HuH-7.5 (cell line): Measurements from ENCODE around the gene NUMB.

Experiments used
- DNase-seq: peaks from one replicate; pipeline ENCODE4 v3.0.0; 2011; ENCODE audit warnings: low spot score

The NUMB gene

DNA sequence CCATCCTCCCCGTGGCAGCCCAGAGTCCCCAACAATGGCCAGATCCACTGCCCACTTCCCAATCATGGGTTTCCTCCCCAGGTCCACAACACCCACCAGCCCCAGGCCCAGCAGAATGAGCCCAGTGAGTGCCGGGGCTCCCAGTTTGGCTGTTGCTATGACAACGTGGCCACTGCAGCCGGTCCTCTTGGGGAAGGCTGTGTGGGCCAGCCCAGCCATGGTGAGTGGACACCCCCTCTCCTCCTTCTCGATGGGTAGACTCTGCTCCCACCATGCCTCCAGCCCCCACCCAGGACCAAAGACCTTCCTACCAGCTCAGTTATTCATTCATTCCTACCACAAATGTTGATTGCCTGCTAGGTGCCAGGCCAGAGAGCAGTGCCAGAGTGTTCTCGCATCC lies 197.3 kb downstream of the NUMB start:
- no peak for DNase-seq

DNA sequence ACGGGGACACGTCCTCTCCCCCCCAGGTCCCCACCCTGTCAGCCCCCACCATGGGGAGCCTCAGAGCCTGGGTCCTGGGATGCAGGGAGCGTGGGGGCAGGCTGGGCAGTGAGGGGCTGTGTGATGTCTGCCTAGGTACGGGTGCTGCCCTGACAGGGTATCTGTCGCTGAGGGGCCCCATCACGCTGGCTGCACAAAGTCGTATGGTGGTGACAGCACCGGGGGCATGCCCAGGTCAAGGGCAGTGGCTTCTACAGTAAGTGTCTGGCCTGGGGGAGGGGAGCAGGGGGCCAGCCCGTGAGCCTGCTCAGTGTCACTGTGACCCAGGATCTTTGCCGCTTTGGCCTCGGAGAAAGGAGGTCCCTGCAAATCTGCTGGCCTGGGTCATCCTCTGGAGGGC lies 197.8 kb downstream of the NUMB start:
- DNase-seq: no peak

DNA sequence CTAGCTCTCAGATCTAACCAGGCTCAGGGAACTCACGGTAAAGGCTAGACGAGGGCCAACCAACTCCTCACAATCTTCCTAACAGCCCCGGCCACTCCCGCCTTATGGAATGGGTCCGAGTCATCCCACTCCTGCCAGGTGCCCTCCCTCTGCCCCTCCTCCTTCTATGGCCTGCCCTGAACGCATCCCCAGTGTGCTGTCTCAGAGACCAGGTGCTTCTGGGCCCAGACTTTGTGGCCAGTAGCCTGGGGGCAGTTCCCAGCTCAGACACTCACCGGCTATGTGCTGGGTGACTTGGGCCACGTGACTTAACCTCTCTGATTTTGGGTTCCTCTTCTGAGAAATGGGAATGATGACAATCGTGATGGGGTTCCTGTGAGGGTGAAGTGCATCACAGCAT lies 198.5 kb downstream of the NUMB start:
- no peak for DNase-seq

DNA sequence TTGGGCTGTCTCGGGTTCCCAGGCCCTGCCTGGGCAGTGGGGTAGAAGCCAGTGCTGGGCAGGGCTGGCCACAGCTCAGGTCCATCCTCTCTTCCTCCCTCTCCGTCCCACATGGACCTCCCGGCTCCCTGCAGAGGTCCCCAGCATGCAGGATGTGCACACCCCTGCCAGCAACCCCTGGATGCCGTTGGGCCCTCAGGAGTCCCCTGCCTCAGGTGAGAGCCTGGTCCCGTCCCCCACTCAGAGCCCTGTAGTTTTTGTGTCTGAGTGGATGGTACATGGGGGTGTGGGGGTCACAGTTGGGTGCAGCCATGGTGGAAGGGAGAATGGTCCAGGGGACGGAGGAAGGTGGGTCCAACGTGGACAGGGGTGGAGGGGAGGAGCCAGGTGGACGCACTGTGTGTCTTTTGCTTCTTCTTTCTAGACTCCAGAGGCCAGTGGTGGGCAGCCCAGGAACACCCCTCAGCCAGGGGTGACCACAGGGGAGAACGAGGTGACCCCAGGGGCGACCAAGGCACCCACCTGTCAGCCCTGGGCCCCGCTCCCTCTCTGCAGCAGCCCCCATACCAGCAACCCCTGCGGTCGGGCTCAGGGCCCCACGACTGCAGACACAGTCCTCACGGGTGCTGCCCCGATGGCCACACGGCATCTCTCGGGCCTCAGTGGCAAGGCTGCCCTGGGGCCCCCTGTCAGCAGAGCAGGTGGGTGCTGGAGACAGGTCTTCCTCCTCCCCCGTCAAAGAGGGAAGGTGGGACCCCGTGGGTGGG lies 199.3 kb downstream of the NUMB start:
- DNase-seq: no peak

DNA sequence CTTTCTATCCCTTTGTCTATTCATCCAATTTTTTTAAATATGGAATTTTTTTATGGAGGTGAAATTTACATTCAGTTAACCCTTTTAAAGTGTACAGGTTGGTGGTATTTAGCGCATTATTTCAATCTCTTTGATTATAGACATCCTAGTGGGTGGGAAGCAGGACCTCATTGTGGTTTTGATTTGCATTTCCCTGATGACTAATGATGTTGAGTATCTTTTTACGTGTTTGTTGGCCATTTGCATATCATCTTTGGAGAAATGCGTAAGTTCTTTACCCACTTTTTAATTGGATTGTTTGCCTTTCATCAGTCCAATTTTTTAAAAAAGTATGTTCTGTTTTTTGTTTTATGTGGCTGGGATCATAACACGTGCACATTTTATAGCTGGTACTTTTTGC lies 200.3 kb downstream of the NUMB start:
- DNase-seq: no peak

DNA sequence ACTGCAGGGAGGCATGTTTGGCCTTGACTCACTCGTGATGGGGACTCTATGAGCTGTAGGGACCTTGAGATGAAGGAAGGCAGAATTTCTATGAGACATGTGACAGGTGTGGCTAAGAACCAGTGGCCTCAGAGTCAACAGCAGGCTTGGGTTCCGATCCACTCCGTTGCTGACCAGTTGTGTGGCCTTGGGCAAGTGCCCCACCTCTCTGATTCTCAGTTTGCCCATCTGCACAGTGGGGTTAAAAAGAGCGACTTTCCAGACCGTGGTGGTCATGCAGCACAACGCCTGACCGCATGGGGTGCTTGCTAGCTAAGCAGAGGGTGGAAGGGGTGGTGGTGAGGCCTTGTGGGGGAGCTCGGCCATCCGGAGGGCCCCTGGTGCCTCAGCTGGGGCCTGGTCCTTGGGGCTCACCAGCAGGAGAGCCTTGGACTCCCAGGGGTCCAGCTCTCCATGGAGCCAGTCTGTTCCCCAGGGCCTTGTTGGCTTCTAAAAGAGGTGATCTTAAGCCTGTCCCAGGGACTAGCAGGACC lies 202.6 kb downstream of the NUMB start:
- DNase-seq: no peak

DNA sequence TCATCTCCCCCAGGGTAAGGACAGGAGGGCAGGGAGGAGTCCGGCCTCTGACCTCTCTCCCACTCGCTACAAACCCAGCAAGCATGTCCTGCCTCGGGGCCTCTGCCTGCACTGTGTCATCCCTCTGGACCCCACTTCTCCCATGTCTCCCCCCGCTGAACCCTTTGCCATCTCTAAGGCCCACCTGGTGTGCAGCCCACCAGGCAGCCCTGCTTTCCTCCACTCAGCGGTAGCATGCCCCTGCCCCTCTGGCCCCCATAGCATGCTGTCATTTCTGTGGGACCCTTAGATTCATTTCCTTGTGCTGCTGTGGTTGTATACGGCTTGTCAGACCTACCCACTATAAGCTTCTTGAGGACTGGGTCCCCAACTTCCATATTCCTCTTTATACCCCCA lies 203.3 kb downstream of the NUMB start:
- DNase-seq: no peak

DNA sequence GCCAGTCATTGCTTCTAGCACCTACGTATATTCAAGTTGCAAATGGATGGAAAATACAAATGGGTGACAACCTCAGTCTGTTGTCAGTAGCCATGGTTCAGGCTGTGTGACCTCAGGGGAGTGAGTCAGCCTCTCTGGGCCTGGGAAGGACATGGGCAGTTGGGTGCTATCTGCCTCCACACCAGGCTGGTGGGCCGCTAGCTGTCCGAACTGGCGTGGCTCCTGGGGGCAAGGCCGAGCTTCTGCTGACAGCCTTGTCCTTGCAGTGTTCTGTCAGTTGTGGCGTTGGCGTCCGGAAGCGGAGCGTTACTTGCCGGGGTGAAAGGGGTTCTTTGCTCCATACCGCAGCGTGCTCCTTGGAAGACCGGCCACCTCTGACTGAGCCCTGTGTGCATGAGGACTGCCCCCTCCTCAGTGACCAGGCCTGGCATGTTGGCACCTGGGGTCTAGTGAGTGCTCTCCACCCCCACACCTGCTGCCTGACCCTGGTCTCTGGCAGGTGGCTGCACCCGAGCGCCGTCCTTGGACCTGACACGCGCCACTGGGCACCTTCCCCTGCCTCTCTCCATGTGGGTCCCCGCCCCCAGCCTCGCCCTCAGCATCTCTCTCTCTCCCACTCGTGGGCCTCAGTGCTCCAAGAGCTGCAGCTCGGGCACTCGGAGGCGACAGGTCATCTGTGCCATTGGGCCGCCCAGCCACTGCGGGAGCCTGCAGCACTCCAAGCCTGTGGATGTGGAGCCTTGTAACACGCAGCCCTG lies 203.9 kb downstream of the NUMB start:
- no peak for DNase-seq

DNA sequence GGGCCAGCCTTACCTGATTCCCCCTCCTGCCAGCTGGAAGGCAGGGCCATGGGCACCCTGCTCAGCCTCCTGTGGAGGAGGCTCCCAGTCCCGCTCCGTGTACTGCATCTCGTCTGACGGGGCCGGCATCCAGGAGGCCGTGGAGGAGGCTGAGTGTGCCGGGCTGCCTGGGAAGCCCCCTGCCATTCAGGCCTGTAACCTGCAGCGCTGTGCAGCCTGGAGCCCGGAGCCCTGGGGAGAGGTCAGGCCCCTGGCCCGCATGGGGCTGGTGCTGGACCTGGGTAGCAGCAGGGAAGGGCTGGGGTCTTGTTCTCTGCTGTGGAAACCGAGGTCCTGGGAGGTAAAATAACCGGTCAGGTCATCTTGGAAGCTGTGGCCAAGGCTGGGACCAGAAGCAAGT lies 204.6 kb downstream of the NUMB start:
- no peak for DNase-seq

DNA sequence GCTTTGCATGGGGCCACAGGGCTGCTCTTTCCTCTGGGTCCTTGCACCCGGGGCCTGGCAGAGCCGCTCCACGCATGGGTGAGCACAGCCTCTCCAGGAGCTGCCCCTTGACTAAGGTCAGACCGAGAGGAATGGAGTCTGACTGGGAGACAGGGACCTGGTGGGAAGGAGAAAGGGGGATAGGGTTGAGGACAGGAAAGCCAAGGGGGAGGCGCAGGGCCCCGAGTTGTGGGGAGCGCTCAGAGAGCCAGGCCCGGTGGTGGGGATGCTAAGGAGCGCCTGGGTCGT lies 205.1 kb downstream of the NUMB start:
- no peak for DNase-seq

DNA sequence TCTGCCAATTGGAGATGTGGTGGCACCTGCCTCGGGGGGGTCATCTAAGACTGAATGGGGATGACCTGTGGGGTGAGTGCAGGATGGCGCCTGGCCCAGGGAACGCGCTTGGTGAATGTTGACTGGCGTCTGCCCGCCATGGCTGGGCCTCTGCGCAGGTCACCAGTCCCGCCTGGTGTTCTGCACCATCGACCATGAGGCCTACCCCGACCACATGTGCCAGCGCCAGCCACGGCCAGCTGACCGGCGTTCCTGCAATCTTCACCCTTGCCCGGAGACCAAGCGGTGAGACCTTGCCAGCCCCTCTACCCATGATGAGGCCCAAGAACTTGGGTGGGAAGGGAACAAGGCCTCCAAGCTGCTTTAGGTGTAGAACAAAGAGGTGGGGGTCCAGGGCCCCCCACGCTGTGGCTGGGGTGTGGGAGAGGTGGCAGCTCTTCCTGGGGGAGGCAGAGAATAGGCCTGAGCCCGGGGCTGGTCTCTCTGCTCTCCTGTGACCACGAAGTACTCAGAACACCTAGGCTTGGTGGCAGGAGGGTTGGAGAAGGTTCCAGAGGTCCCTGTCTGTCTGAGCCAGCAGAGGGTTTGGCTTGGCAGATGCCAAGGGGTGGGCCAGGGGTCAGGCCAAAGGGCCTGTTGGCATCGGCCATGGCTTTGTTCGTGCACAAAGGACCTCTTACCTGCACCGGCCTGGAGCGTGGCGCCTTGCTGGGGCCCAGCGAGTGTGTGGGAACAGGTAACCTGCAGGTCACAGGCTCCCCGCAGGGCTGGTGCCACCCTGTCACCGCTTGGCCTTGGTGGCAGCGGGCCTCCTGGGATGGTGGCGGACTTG lies 205.6 kb downstream of the NUMB start:
- DNase-seq: no peak

DNA sequence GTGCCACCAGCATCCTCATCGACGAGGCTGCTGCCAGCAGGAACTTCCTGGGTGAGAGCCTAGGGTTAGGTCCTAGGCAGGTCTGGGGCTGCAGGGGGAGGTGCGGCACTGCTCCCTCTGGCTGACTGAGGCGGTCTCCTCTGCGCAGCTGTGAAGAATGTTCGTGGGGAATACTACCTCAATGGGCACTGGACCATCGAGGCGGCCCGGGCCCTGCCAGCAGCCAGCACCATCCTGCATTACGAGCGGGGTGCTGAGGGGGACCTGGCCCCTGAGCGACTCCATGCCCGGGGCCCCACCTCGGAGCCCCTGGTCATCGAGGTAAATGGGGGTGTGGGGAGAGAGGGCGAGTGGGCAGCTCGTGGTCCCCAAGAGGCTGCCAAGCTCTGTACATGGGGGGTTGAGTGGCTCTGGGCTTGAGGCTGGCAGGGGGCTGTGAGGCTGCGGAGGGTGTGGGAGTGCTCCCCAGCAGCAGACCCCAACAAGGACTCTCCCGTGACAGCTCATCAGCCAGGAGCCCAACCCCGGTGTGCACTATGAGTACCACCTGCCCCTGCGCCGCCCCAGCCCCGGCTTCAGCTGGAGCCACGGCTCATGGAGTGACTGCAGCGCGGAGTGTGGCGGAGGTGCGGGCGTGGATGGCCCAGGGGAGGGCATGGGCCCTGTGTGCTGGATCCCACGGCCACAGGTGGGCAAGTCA lies 206.7 kb downstream of the NUMB start:
- no peak for DNase-seq

DNA sequence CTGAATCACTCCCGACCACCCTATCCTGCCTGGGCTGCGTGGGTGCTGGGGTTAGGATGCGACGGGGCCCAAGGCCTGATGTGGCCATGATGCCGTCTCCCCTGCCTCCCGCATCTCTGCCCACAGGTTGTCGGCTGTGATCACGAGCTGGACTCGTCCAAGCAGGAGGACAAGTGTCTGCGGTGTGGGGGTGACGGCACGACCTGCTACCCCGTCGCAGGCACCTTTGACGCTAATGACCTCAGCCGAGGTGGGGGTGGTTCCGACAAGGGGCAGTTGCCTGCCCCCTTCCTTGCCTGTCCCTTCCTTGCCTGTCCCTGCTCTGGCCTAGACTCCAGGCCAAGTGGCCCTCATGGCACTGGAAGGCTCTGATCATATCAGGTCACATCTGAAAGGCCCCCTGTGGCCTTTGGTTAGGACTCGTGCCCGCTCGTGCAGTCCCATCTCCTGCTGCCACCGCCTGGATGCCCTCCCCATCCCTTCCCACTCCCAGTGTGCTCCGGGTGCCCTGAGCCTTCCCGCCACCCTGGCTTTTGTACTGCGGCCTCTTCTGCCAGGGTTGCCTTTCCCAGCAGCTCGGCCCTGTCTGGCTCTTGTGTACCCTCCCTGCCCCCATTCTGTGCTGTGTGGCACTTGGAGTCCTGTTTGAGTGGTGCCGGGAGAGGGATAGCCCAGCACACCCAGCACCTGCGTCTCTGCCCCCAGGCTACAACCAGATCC lies 207.4 kb downstream of the NUMB start:
- DNase-seq: no peak

DNA sequence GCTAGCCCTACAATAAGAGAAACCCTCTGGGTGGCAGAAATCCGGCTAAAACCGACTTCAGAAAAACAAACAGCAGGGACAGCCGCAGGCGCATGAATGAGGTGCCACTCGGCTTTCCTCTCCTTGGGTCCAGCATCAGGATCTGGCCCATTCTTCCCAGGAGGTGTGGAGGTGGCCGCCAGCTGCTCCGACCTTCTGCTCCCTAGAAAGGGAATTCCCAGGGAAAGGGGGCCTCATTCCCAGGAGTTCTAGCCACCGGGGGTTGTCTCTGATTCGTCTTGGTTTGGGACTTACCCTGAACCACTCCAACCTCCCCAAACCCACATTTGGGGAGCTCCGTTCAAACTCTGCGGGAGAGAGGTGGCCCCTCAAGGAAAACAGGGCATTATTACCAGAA lies 208.0 kb downstream of the NUMB start:
- no peak for DNase-seq

DNA sequence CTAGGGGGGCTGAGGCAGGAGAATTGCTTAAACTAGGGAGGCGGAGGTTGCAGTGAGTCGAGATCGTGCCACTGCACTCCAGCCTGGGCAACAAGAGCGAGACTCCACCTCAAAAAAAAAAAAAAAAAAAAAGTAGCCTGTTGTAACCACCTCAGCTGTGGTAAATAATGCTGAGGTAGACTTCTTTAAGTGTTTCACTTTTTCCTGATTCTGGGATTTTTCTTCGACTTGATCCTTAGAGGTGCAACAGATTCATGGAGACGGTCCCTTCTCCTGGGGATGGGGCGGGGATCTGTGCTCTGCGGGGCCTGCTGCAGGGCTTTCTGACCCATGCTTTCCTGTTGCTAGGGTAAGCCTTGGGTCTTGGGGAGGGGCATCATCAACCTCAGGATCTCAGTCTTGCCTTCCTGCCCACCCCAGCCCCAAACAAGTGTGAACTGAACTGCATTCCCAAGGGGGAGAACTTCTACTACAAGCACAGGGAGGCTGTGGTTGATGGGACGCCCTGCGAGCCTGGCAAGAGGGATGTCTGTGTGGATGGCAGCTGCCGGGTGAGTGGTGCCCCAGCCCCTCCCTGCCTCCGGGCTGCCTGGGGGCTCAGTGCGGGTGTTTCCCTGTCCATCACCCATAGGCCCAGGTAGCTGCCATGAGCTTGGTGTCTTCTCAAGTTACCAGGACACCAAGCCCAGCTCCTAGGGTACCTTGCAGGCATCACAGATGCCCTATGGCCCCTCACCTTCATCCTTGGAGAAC lies 208.6 kb downstream of the NUMB start:
- DNase-seq: no peak

DNA sequence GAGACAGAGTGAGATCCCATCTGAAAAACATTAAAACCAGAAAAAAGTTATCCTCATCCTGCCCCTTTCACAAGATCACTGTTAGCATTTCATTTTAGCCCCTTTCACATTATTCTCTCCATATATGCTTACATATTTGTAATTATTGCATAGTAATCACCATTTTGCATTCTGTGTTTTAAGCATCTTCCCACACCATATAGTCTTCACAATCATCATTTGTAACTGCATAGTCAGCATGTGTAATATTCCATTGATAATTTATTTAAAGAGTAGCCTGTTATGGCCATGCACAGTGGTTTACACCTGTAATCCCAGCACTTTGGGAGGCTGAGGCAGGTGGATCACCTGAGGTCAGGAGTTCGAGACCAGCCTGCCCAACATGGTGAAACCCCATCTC lies 209.2 kb downstream of the NUMB start:
- DNase-seq: no peak

DNA sequence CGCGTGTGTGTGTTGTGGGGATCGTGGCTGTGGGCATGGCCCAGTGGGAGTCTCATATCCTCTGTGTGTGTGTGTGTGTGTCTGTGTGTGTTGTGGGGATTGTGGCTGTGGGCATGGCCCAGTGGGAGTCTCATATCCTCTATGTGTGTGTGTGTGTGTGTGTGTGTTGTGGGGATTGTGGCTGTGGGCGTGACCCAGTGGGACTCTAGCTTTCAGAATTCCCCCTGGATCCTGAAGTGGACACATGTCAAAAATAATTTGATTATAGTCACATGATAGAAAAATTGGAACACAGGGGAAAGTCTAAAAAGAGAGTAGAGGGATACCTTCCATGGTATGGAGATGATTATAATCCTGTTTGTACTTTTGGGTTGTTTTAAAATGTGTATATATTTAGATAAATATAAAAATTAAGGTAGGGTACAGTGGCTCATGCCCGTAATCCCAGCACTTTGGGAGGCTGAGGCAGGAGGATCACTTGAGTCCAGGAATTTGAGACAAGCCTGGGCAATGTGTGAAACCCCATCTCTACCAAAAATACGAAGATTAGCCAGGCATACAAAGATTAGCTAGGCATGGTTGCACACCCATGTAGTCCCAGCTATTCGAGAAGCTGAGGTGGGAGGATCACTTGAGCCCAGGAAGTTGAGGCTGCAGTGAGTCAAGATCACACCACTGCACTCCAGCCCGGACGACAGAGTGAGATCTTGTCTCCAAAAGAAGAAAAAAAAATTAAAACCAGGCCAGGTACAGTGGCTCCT lies 210.1 kb downstream of the NUMB start:
- no peak for DNase-seq

DNA sequence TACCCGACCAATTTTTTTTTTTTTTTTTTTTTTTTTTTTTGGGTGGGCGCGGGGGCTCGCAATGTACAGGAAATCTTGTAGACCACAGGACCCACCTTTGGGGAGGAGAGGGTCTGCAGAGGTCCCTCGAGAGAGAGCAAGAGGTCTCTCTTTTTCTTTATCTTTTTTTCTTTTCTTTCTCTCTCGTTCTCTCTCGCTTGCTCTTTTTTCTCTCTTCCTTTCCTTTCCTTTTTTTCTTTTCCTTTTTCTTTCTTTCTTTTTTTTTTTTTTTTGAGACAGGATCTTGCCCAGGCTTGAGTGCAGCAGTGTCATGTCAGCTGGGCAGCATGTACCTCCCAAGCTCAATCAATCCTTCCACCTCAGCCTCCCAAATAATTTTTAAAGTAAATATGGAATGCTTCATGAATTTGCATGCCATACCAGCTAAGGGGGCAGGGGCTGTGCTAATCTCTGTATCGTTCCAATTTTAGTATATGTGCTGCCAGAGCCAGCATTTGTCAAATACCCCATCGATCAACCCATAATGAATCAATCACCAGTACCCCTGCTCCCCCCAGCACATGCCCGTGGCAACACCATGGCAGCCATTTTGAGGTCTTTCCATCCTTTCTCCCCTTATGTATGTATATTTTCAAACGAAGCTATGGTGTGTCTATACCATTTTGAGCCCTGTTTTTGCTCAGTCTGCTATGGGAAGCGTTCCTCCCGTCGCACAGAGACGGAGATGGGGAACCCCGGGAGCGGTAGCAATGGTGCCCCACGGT lies 211.8 kb downstream of the NUMB start:
- no peak for DNase-seq
